TTC549 (cell line): ENCODE data around the gene SMARCAD1.
"Not testable (repeated sequence)": the region's sequence is repeated elsewhere in the genome, so short reads cannot be mapped to it uniquely, and the experiment has no call there.

Experiments used
- FAIRE-seq: peaks from 2 replicates; lab custom pipeline; 2012; peaks lifted over from hg19 to GRCh38; lab: Jason Lieb, UNC

Gene SMARCAD1

GRCh38 chr4:94298725-94299252, 91.1 kb downstream of the SMARCAD1 start:
- FAIRE-seq = no peak

DNA sequence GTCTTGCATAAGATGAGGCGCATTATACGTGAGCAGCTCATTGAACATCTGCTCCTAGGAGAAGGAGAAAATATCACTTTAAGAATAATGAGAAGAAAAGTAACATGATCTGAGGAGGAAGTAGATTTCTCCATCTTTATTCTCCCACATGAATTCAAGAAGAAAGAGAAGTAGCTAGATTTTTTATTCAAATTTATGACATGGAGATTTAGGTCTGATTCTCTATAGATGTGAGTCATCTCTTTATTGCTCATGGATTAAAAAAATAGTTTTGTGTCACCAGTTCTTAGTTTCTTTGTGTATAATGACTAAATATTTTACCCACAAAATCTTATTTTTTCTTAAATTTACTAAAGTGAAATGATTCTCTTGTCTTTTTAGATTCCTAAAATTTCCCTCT, 94.5 kb downstream of the SMARCAD1 start:
- FAIRE-seq = no peak

DNA sequence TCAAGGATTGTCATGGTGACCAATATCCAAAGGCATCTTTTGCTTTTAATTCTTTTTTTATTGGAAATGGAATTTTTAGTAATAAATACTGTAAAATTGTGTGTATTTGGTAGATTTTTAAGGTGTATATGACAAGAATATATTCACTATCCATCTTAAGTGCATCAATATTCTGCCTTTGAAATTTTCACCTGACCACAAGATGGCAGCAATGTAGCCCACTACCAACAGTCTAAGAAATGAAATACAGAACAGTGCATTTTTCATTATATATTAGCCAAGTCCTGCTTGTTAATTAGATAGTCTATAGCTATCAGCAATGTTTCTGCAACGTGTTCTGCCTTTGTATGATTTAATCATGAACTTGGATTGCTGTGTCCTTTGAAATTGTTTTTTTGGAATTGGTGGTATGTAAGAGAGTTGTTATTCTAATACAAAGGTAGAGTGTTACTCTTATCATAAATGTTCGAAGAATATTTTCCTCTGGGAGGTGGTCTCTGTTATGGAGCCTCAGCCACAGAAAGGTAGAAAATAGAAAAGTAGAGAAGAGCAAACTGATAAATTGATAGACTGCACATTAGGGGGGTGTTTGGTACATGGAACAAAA, 96.8 kb downstream of the SMARCAD1 start:
- FAIRE-seq = peak; percentile 82

DNA sequence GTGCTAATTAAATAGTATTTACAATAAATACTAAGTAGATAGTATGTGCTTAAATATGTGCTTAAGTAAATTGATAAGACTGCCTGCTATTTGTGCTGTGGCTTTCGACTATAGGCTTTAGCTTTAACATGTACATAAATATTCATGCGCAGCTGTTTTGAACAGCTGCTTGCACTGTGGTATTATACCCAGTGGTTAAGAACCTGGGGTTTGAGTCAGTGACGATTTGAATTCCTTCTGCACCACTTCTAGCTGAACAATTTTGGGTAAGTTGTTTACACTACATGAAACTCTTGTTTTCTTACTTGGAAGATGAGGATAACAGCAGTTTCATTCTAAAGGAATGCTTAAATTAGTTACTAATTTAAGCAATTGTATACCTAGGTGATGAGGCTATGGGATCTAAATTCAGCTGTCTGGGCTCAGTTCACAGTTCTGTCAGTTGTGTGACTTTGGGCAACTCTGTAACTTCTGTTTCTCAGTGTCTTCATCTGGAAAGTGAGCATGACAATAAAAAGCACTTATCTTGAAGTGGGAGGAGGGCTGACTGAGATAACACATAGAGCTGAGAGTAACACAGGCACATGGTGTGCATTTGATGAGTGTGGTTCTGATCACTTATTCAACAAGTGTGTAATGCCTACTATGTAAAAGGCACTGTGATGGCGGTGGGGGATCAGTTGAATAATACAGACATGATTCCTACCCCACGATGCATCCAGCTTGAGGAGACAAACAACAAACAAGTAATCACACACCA, 98.0 kb downstream of the SMARCAD1 start:
- no peak for FAIRE-seq

- no peak for FAIRE-seq
These were observed 99.0 kb downstream of the SMARCAD1 start for GRCh38 chr4:94306713-94307112.

DNA sequence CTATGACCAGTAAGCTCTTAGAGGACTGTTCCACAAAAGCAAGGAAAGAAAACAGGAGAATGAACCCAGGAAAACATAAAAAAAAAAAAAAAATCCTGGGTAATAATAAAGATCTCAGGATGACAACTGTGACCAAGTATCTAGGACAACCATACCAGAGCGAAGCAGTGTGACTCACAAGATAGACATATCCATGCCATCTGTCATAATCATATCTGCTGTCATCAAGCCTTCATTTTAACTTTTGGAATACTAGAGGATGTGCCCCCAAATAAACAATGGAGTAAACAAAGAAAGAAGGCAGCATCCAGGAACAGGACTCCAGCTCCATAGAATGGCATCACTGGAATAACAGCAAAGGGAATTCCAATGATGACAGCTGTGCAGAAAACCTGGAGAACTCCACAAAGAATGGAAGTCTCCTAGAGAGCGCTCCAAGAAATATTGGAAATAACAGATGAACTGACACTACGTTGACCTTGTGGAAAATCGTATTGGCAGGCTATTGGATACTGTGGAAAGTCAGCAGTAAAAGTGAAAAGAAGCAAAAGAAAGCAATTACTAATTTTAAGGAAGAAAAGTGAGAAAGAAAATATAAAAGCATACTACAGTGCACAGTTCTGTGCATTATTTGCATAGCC, 99.7 kb downstream of the SMARCAD1 start:
- FAIRE-seq = no peak

DNA sequence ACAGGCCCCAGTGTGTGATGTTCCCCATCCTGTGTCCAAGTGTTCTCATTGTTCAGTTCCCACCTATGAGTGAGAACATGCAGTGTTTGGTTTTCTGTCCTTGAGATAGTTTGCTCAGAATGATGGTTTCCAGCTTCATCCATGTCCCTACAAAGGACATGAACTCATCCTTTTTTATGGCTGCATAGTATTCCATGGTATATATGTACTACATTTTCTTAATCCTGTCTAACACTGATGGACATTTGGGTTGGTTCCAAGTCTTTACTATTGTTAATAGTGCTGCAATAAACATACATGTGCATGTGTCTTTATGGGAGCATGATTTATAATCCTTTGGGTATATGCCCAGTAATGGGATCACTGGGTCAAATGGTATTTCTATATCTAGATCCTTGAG, 112.3 kb downstream of the SMARCAD1 start:
- not testable (repeated sequence) for FAIRE-seq

GRCh38 chr4:94325835-94326234, 118.2 kb downstream of the SMARCAD1 start:
- FAIRE-seq = no peak

DNA sequence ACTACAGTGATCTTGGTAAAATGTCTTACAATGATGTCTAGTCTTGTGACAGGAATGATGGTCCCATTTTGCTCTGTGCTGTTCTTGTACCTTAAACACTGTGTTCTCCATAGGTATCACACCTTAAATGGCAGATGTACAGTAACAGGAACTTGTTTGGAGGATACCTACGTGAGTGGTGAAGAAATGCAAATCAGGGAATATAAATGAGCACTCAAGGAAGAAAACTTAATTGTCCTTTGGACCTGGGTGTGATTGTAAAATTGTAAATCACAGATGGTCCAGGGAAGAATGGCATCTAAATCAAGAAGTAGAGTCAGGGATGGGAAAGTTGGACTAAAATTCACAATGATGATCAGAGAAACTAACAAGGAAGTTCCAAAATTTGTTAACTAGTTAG, 122.3 kb downstream of the SMARCAD1 start:
- FAIRE-seq = no peak

DNA sequence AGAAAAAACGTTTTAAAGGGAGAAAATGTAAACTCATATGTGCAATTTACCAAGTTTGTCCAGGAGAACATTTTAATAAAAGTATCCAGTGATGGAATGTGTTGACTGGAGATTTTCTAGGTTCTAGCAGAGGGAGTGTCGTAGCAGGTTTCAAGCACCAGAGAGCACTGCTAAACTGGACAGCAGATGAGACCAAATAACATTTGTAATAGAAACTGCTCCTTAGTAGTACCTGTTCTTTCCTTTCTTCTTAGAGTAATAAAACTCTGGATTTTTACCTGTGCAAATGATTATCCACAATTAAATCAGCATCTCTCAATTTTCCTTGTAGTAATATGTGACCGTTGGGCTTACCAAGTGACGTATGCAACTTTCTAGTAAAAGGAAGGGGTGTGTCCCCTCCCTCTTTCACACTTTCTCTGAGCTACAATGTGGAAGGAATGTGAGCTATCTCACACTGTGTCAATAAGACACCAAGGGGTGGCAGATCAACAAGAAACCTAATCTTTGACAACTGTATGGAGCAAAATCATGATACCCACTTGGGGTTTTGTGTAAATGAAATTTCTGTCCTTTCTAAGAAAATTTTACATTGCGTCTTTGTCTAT, 125.4 kb downstream of the SMARCAD1 start:
- FAIRE-seq = no peak

GRCh38 chr4:94333866-94334265, 126.2 kb downstream of the SMARCAD1 start:
- FAIRE-seq = no peak

DNA sequence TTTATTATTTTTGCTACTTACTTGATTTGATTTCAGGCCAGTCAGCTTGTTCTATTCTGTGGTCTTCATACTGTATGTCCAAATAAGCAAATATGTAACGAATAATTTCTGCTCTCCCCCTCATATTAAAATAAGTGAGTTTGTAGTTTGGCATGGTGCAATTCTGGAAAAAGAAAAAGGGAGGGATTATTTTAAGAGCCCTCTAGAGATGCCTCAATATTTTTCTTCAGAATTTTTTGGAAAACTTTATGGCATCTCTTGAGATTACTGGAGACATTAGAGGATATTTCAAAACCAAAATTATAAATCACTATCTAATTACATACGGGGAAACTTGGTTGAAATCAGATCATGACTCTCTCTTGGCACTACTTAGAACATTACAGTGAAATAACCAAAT, 126.8 kb downstream of the SMARCAD1 start:
- no peak for FAIRE-seq

GRCh38 chr4:94334962-94335361, 127.3 kb downstream of the SMARCAD1 start:
- FAIRE-seq = no peak

DNA sequence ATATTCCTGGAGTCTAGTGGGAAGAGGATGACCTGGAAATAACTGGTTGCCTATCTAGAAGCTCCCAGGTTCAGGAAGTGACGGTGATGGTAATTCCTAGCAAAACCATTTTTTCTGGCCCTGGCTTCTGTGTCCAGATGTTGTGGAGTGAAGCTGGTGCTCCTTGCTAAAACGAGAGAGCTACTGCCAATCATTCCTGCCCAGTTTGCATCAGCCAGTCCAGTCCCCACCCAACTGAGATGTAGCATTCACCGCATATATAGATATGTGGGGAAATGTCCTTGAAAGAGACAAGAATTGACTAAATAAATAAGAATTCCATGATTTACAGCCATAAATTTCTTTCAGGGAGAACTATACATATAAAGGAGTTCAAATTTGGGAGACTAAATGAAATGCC, 128.6 kb downstream of the SMARCAD1 start:
- FAIRE-seq = no peak

GRCh38 chr4:94336791-94337190, 129.1 kb downstream of the SMARCAD1 start:
- not testable (repeated sequence) for FAIRE-seq

DNA sequence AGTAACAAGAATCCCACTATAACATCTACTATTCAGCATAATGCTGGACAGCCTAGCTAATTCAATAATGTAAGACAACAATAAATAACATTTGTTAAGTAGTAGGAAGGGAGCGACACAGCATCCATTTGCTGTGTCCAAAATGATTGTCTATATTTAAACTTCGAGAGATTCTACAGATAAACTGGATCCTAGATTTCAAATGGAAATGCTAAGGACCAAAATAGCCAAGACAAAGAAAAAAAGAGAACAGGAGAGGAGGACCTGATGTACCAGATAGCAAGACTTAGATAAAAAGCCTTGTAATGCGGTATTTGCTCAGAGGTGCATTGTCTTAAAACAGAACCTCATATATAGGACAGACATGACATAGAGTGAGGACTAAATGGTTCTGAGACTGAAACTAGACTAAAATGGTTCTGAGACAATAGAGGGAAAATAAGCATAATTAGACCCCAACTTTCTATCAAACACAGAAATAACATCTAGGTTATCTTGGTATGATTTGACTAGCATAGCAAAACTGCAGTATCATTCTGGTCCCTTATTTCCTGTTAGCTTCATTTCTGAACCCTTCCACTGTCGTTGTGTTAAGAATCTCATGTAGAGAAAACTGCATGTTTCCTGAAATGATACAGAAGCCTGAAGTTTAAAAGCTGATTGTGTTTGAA, 131.2 kb downstream of the SMARCAD1 start:
- no peak for FAIRE-seq

DNA sequence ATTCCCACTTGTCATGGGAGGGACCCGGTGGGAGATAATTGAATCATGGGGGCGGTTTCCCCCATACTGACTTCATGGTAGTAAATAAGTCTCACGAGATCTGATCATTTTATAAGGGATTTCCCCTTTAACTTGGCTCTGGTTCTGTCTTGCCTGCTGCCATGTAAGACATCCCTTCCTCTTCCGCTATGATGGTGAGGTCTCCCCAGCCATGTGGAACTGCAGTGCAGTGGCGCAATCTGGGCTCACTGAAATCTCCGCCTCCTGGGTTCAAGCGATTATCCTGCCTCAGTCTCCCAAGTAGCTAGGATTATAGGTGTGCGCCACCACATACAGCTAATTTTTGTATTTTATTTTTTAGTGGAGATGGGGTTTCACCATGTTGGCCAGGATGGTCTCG, 132.1 kb downstream of the SMARCAD1 start:
- no peak for FAIRE-seq
